Neural cell (in vitro differentiated cells): Measurements from ENCODE around the gene RGL3. TPM values are rescaled to one million over a fixed set of nuclear protein-coding genes. Genes with fewer than 3 reads are reported as not detected.
A peak's percentile ranks its signal among the peaks of the same experiment; 100 is the strongest.

ENCODE experiments used
- H2AFZ ChIP-seq: fragments of 200-600, 300-800 bp; sonication (generic), shearing (Covaris generic); 2 replicates; pipeline ENCODE4 v1.6.0; 2014; ENCODE audit warnings: low read depth, mild to moderate bottlenecking, antibody characterized with exemption, low read length, moderate library complexity
- H3F3A ChIP-seq: fragments of 200-600 bp; shearing (Covaris generic); 2 replicates; pipeline ENCODE4 v1.6.1; 2016; ENCODE audit warnings: mild to moderate bottlenecking, moderate library complexity, mixed read lengths, antibody characterized with exemption, low read length; ENCODE audit not compliant: insufficient read depth, poor library complexity, severe bottlenecking
- H3K27ac ChIP-seq: fragments of 200-600, 300-800 bp; sonication (generic), shearing (Covaris generic); 2 replicates; pipeline ENCODE4 v1.5.1; 2014; ENCODE audit warnings: mild to moderate bottlenecking, low read length, moderate library complexity
- H3K27me3 ChIP-seq: fragments of 300-800, 200-600 bp; sonication (generic), shearing (Covaris generic); 2 replicates; pipeline ENCODE4 v1.6.0; 2014; ENCODE audit warnings: mild to moderate bottlenecking, low read depth, low read length, moderate library complexity; ENCODE audit not compliant: insufficient read depth
- H3K36me3 ChIP-seq: fragments of 300-800, 200-600 bp; sonication (generic), shearing (Covaris generic); 2 replicates; pipeline ENCODE4 v1.5.1; 2014; ENCODE audit warnings: mild to moderate bottlenecking, antibody characterized with exemption, low read length, moderate library complexity; ENCODE audit not compliant: insufficient read depth
- H3K4me2 ChIP-seq: fragments of 300-800, 200-600 bp; sonication (generic), shearing (Covaris generic); 2 replicates; pipeline ENCODE4 v1.6.0; 2014; ENCODE audit warnings: mild to moderate bottlenecking, low read length
- H3K4me3 ChIP-seq: fragments of 300-800, 200-600 bp; sonication (generic), shearing (Covaris generic); 2 replicates; pipeline ENCODE4 v1.5.1; 2014; ENCODE audit warnings: mild to moderate bottlenecking, low read length, moderate library complexity
- H3K79me2 ChIP-seq: fragments of 200-600 bp; shearing (Covaris generic); replicated peaks from 2 replicates; pipeline ENCODE4 v1.6.0; 2014; ENCODE audit warnings: mild to moderate bottlenecking, low read length, moderate library complexity; ENCODE audit not compliant: insufficient read depth
- H3K9ac ChIP-seq: fragments of 300-800, 200-600 bp; sonication (generic), shearing (Covaris generic); 2 replicates; pipeline ENCODE4 v1.6.1; 2016; ENCODE audit warnings: mild to moderate bottlenecking, low read length, mixed read lengths
- H3K9me2 ChIP-seq: fragments of 200-600 bp; shearing (Covaris generic); 2 replicates; pipeline ENCODE4 v1.6.1; 2016; ENCODE audit warnings: mild to moderate bottlenecking, low read length, mixed read lengths; ENCODE audit not compliant: insufficient read depth
- H3K9me3 ChIP-seq: fragments of 200-600, 300-800 bp; sonication (generic), shearing (Covaris generic); 2 replicates; pipeline ENCODE4 v1.6.1; 2016; ENCODE audit warnings: mild to moderate bottlenecking, mixed run types, low read length, moderate library complexity, mixed read lengths
- H4K20me1 ChIP-seq: fragments of 200-600 bp; shearing (Covaris generic); 2 replicates; pipeline ENCODE4 v1.6.1; 2016; ENCODE audit warnings: mild to moderate bottlenecking, mixed run types; ENCODE audit not compliant: insufficient read depth
- EP300 ChIP-seq: fragments of 450-650 bp; conservative IDR thresholded peaks from 2 replicates; pipeline ENCODE4 v1.6.1; 2014; ENCODE audit warnings: antibody characterized with exemption, mild to moderate bottlenecking, moderate library complexity; ENCODE audit not compliant: poor library complexity, severe bottlenecking
- EZH2 ChIP-seq: fragments of 200-600, 300-800 bp; shearing (Covaris generic), sonication (generic); IDR thresholded peaks from 2 replicates; pipeline ENCODE4 v1.6.1; 2014; ENCODE audit warnings: antibody characterized with exemption, low read length, borderline replicate concordance, mild to moderate bottlenecking; ENCODE audit not compliant: insufficient read depth, poor library complexity, severe bottlenecking
- MXI1 ChIP-seq: fragments of 450-650 bp; conservative IDR thresholded peaks from 2 replicates; pipeline ENCODE4 v1.6.1; 2014; ENCODE audit warnings: antibody characterized with exemption, mild to moderate bottlenecking; ENCODE audit not compliant: poor library complexity, severe bottlenecking
- POLR2AphosphoS5 ChIP-seq: IDR thresholded peaks from 2 replicates; pipeline ENCODE4 v1.6.1; 2012
- RAD21 ChIP-seq: fragments of 450-650 bp; conservative IDR thresholded peaks from 2 replicates; pipeline ENCODE4 v1.6.1; 2014; ENCODE audit warnings: antibody characterized with exemption, mild to moderate bottlenecking, moderate library complexity
- SMC3 ChIP-seq: fragments of 450-650 bp; conservative IDR thresholded peaks from 2 replicates; pipeline ENCODE4 v1.6.1; 2014; ENCODE audit warnings: antibody characterized with exemption, mild to moderate bottlenecking, moderate library complexity; ENCODE audit not compliant: poor library complexity
- TAF1 ChIP-seq: IDR thresholded peaks from 2 replicates; pipeline ENCODE4 v1.6.1; 2012; ENCODE audit warnings: low read depth
- polyA plus RNA-seq: library from polyadenylated mRNA; depleted of rRNA; stranded (reverse); fragments of >200 nt; gene quantifications from 2 replicates; pipeline ENCODE4 v1.2.3, GENCODE V29; 2014
- TF ChIP-seq, protein P1 (sequence below): IDR thresholded peaks from 2 replicates; pipeline ENCODE4 v1.6.1; 2012; ENCODE audit warnings: borderline replicate concordance
- TF ChIP-seq, protein P2 (sequence below): fragments of 450-650 bp; IDR thresholded peaks from 2 replicates; pipeline ENCODE4 v1.5.1; 2014; ENCODE audit warnings: antibody characterized with exemption, mild to moderate bottlenecking, moderate library complexity; ENCODE audit not compliant: poor library complexity, severe bottlenecking

Gene RGL3
- polyA plus RNA-seq, 1 donor from 2014 or later: not detected

DNA sequence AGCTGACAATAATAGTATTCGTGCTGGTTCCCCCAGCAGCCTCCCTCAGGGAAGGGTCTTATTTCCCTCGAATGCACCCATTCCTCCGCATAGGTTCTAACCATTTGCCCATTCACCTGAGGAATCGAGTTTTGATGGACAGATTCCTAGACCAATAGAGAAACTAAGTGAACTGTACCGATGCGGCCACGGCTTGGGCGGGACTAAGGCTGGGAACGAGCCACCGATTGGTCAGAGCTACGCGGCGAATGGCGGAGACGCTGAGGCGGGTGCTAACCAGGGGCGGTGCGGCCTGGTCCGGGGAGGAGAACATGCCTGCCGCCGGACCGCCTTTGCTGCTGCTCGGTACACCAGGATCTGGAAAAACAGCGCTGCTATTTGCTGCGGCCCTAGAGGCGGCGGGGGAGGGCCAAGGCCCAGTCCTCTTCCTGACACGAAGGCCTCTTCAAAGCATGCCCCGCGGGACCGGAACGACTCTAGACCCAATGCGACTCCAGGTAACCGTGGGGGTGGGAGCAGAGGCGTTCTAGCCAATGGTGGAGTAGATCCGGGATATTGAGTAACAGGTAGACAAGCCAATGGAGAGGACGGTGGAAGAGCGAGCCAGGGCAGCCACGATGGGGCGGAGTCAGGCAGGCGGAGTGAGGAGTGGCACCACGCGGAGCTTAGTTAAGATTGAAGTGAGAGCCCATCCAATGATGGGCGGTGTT is 44.5 kb downstream of the RGL3 start, which contains the start of gene SWSAP1:
Gene SWSAP1, plus strand, starts transcription at position 234 of the 710 bp plus-strand sequence. Its CDS starts 15 bp downstream, at position 249.
- peak within 1 kb of the TSS; percentile 65 for H2AFZ ChIP-seq
- H3K9ac ChIP-seq: peak within 1 kb of the TSS; percentile 94
- H3K27ac ChIP-seq: peak within 1 kb of the TSS; percentile 100
- no peaks in the 10 kb centered on the region for H3K27me3 ChIP-seq
- H3K4me2 ChIP-seq: peak within 1 kb of the TSS; percentile 93
- no peaks in the 10 kb centered on the region for H3K36me3 ChIP-seq
- H3K4me3 ChIP-seq: peak within 1 kb of the TSS; percentile 71
- no peaks in the 10 kb centered on the region for H3K79me2 ChIP-seq
- no peaks in the 10 kb centered on the region for H3K9me2 ChIP-seq
- H3K9me3 ChIP-seq: no peaks in the 10 kb centered on the region
- TF ChIP-seq, protein P1, sequence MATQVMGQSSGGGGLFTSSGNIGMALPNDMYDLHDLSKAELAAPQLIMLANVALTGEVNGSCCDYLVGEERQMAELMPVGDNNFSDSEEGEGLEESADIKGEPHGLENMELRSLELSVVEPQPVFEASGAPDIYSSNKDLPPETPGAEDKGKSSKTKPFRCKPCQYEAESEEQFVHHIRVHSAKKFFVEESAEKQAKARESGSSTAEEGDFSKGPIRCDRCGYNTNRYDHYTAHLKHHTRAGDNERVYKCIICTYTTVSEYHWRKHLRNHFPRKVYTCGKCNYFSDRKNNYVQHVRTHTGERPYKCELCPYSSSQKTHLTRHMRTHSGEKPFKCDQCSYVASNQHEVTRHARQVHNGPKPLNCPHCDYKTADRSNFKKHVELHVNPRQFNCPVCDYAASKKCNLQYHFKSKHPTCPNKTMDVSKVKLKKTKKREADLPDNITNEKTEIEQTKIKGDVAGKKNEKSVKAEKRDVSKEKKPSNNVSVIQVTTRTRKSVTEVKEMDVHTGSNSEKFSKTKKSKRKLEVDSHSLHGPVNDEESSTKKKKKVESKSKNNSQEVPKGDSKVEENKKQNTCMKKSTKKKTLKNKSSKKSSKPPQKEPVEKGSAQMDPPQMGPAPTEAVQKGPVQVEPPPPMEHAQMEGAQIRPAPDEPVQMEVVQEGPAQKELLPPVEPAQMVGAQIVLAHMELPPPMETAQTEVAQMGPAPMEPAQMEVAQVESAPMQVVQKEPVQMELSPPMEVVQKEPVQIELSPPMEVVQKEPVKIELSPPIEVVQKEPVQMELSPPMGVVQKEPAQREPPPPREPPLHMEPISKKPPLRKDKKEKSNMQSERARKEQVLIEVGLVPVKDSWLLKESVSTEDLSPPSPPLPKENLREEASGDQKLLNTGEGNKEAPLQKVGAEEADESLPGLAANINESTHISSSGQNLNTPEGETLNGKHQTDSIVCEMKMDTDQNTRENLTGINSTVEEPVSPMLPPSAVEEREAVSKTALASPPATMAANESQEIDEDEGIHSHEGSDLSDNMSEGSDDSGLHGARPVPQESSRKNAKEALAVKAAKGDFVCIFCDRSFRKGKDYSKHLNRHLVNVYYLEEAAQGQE: peak; percentile 89
- TF ChIP-seq, protein P2, sequence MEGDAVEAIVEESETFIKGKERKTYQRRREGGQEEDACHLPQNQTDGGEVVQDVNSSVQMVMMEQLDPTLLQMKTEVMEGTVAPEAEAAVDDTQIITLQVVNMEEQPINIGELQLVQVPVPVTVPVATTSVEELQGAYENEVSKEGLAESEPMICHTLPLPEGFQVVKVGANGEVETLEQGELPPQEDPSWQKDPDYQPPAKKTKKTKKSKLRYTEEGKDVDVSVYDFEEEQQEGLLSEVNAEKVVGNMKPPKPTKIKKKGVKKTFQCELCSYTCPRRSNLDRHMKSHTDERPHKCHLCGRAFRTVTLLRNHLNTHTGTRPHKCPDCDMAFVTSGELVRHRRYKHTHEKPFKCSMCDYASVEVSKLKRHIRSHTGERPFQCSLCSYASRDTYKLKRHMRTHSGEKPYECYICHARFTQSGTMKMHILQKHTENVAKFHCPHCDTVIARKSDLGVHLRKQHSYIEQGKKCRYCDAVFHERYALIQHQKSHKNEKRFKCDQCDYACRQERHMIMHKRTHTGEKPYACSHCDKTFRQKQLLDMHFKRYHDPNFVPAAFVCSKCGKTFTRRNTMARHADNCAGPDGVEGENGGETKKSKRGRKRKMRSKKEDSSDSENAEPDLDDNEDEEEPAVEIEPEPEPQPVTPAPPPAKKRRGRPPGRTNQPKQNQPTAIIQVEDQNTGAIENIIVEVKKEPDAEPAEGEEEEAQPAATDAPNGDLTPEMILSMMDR: peak; percentile 39
- TF ChIP-seq SMC3 (peak; percentile 39), EP300 (peak; percentile 63), POLR2AphosphoS5 (peak; percentile 92), MXI1 (peak; percentile 88), TAF1 (peak; percentile 84), EZH2 (no peak), RAD21 (peak; percentile 40)
- H4K20me1 ChIP-seq: no peaks in the 10 kb centered on the region
- H3F3A ChIP-seq: peaks cover 9% of the 10 kb centered on the region

DNA sequence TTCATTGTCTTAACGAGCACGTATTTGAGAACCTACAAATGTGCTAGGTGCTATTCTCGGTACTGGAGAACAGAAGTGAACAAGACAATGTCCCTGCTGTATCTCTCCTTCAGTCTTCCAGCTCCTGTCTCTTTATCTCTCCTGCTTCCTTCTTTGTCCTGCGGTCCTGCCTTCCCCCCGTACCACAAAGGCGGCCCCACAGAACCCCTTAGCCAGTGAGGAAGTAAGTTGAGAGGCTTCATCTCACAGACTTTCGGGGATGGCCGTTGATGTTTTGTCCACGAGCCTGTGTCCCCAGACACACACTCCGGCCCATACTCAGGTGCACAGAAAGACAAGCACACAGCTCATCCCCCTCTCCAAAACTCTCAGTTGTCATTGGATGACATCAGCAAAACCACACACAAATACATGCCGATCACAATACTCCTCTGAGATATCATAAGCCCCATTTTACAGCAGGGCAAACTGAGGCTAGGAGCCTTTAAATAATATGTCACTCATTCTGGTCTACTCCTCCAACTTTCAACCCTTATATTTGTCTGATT is 45.2 kb downstream of the RGL3 start:
- H3K27ac ChIP-seq: peak overlapping the region; percentile 100

More for the DNA sequence above, 45.2 kb downstream of the RGL3 start:
- peak overlapping the region; percentile 94 for H3K9ac ChIP-seq
- TF ChIP-seq POLR2AphosphoS5 (no peak), SMC3 (no peak), EP300 (no peak), TAF1 (peak; percentile 25)
- TF ChIP-seq, protein P1: peak; percentile 32
- no peaks in the 10 kb centered on the region for H3K9me3 ChIP-seq
- no peaks in the 10 kb centered on the region for H3K36me3 ChIP-seq
- peak overlapping the region; percentile 65 for H2AFZ ChIP-seq
- H3K4me2 ChIP-seq: peak overlapping the region; percentile 93
- no peaks in the 10 kb centered on the region for H3K9me2 ChIP-seq
- peak overlapping the region; percentile 71 for H3K4me3 ChIP-seq
- H3K27me3 ChIP-seq: no peaks in the 10 kb centered on the region
- no peaks in the 10 kb centered on the region for H4K20me1 ChIP-seq
- H3K79me2 ChIP-seq: no peaks in the 10 kb centered on the region
- H3F3A ChIP-seq: peaks cover 9% of the 10 kb centered on the region
